Stomach (tissue), 4 donors: ENCODE results near the gene E2F7.

Experiments used
- EP300 ChIP-seq: sonication (generic); formaldehyde crosslinking; IDR thresholded peaks from one replicate; pipeline ENCODE4 v1.6.1; 2017; ENCODE audit warnings: antibody characterized with exemption
- POLR2AphosphoS5 ChIP-seq, 3 donors: sonication (generic); formaldehyde crosslinking; IDR thresholded peaks; one replicate each; pipeline ENCODE4 v1.6.1; 2016; ENCODE audit warnings: antibody characterized with exemption in 3 of 3
- TF ChIP-seq, protein P1 (sequence below), 7 experiments: fragments of 450-650 bp in 4 of 7; fragments of 200-600 bp in 3 of 7; sonication (generic) in 3 of 7; IDR thresholded peaks; one replicate each; pipeline ENCODE4 v1.5.1; 2016 to 2019; ENCODE audit warnings: antibody characterized with exemption in 7 of 7, control low read depth in 2 of 7, mild to moderate bottlenecking in 1 of 7

DNA sequence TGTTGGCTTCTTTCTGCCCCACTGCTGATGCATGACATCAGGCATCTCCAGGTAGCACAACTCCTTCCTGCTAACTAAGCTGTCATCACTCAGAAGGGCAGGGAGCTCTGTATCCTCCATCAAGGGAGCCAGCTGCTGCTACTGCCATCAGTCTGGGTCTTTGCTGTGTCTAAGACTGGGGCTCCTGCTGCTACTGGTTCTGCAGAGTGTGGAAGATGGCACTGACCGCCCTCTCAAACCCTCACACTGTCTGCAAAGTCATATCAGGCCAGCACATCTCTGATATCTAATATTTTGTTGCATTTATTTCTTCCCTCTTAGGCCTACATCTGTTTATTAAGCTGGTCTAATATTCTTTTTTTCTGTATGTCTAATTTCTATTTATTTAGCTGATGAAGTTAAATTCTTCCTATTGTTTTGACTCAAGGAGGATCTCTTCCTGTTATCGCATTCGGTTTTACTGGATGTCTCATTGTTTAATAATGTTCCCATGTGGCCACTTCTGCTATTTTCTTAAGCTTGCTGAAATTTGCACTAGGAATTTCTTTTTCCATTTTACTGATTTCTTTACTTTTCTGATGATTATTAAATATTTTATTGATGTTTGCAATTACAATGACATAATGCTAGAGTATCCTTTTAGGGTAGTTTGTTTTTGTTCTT is 7.6 kb upstream of the E2F7 start:
- TF ChIP-seq EP300 = no peak
- TF ChIP-seq, protein P1, sequence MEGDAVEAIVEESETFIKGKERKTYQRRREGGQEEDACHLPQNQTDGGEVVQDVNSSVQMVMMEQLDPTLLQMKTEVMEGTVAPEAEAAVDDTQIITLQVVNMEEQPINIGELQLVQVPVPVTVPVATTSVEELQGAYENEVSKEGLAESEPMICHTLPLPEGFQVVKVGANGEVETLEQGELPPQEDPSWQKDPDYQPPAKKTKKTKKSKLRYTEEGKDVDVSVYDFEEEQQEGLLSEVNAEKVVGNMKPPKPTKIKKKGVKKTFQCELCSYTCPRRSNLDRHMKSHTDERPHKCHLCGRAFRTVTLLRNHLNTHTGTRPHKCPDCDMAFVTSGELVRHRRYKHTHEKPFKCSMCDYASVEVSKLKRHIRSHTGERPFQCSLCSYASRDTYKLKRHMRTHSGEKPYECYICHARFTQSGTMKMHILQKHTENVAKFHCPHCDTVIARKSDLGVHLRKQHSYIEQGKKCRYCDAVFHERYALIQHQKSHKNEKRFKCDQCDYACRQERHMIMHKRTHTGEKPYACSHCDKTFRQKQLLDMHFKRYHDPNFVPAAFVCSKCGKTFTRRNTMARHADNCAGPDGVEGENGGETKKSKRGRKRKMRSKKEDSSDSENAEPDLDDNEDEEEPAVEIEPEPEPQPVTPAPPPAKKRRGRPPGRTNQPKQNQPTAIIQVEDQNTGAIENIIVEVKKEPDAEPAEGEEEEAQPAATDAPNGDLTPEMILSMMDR (IDR thresholded peaks at IDR 0.05) = no peak
- TF ChIP-seq POLR2AphosphoS5 (IDR thresholded peaks at IDR 0.05) = no peak
